Measurements from ENCODE around the gene GLOD5. TPM values are rescaled to one million over a fixed set of nuclear protein-coding genes. Genes with fewer than 3 reads are reported as not detected.

Gene GLOD5
- total RNA-seq, 2 donors from 2014 or later: not detected

DNA sequence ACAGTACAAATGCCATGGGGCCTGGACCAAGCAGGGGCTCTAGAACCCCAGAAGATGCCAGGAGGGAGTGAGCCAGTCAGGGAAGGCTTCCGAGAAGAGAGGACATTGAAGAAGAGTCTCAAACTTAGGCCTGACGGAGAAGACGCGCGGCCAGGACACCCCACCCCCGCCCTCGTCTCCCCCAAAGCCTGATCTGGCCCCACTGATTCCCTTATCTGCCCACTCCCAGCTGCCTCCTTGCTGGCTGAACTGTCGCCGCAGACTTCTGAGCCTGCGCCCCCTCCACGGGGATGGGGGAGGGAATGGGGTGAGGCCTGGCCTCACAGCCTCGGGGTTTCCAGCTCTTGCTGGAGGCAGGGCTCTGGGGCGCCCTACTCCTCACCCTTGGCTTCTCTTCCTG lies 21.2 kb downstream of the GLOD5 start:
- DNase-seq: no peak
- Histone ChIP-seq H3K4me3 (ENCODE audit: low read length) (no peak overlapping the region), H3K27ac (ENCODE audit: low read depth, low read length) (no peak overlapping the region), H3K9ac (ENCODE audit: extremely low read depth, low read length, poor library complexity, severe bottlenecking) (no peak overlapping the region), H3K27me3 (ENCODE audit: control insufficient read depth, insufficient read depth, low read length, poor library complexity, severe bottlenecking) (no peaks in the 10 kb centered on the region), H3K36me3 (ENCODE audit: control insufficient read depth, insufficient read depth, low read length) (no peaks in the 10 kb centered on the region), H3K9me3 (ENCODE audit: control insufficient read depth, low read length) (no peaks in the 10 kb centered on the region), H3K4me1 (ENCODE audit: control insufficient read depth, insufficient read depth, low read length) (no peaks in the 10 kb centered on the region)
- peaks cover 6% of the 10 kb centered on the region for H3K27me3 Mint-ChIP-seq (ENCODE audit: insufficient read depth)
- H3K9me3 Mint-ChIP-seq: peaks cover 62% of the 10 kb centered on the region
- H3K4me3 Mint-ChIP-seq: no peak overlapping the region
- H3K36me3 Mint-ChIP-seq (ENCODE audit: low read depth): no peaks in the 10 kb centered on the region
- H3K27ac Mint-ChIP-seq: no peak overlapping the region
- H3K4me1 Mint-ChIP-seq: peaks cover 4% of the 10 kb centered on the region
- 90 to 92% methylated on average over 2 to 13 of the region's 13 CpGs for WGBS, 2 experiments (ENCODE audit: insufficient coverage in 1 of 2, insufficient read length in 1 of 2)
- TF ChIP-seq, protein P1, sequence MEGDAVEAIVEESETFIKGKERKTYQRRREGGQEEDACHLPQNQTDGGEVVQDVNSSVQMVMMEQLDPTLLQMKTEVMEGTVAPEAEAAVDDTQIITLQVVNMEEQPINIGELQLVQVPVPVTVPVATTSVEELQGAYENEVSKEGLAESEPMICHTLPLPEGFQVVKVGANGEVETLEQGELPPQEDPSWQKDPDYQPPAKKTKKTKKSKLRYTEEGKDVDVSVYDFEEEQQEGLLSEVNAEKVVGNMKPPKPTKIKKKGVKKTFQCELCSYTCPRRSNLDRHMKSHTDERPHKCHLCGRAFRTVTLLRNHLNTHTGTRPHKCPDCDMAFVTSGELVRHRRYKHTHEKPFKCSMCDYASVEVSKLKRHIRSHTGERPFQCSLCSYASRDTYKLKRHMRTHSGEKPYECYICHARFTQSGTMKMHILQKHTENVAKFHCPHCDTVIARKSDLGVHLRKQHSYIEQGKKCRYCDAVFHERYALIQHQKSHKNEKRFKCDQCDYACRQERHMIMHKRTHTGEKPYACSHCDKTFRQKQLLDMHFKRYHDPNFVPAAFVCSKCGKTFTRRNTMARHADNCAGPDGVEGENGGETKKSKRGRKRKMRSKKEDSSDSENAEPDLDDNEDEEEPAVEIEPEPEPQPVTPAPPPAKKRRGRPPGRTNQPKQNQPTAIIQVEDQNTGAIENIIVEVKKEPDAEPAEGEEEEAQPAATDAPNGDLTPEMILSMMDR (conservative IDR thresholded peaks at IDR 0.05): no peak

DNA sequence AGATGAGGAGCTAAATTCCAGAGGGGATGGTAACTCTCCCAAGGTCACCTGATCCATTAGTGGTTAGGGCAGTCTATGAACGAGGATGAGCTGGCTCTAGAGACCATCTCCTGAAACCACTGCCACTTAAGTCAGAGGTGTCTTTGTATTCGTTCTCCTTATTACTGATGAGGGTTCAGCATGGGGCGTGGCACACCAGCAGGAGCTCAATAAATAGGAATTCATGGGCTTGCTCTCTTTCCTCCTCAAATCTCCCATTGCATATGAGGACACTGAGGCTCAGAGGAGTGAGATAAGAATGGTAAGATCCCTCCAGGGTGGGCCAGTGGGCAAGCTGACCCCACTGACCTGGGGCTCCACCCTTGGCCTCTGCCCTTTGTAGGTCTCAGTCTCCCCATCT lies 23.2 kb downstream of the GLOD5 start:
- Mint-ChIP-seq H3K27ac (no peak overlapping the region), H3K36me3 (ENCODE audit: low read depth) (no peaks in the 10 kb centered on the region), H3K4me1 (peaks cover 4% of the 10 kb centered on the region), H3K4me3 (no peak overlapping the region), H3K9me3 (peaks cover 64% of the 10 kb centered on the region), H3K27me3 (ENCODE audit: insufficient read depth) (peaks cover 6% of the 10 kb centered on the region)
- Histone ChIP-seq H3K36me3 (ENCODE audit: control insufficient read depth, insufficient read depth, low read length) (no peaks in the 10 kb centered on the region), H3K27ac (ENCODE audit: low read depth, low read length) (no peak overlapping the region), H3K4me3 (ENCODE audit: low read length) (no peak overlapping the region), H3K9ac (ENCODE audit: extremely low read depth, low read length, poor library complexity, severe bottlenecking) (no peak overlapping the region), H3K4me1 (ENCODE audit: control insufficient read depth, insufficient read depth, low read length) (no peaks in the 10 kb centered on the region), H3K27me3 (ENCODE audit: control insufficient read depth, insufficient read depth, low read length, poor library complexity, severe bottlenecking) (no peaks in the 10 kb centered on the region), H3K9me3 (ENCODE audit: control insufficient read depth, low read length) (no peaks in the 10 kb centered on the region)
- DNase-seq: no peak
- 69 to 77% methylated on average over 2 to 3 of the region's 3 CpGs for WGBS, 2 experiments (ENCODE audit: insufficient coverage in 1 of 2, insufficient read length in 1 of 2)
- TF ChIP-seq, protein P1 (conservative IDR thresholded peaks at IDR 0.05): no peak

DNA sequence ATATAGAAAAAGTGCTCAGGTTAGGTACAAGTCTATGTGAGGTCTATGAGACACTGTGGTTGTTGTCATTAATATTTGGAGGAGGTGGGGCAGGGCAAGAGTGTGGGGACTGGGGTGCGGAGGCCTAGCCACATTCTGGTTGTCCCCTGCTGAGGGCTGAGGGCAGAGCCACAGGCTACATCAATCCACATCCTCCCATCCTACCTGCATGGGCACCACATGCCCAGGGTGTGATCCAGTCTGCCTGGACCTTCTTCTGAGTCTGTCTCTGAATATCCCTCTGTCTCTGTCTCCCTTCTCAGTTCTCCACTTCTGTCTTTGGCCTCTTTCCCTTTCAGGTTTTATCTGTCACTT lies 23.6 kb downstream of the GLOD5 start:
- Histone ChIP-seq H3K36me3 (ENCODE audit: control insufficient read depth, insufficient read depth, low read length) (no peaks in the 10 kb centered on the region), H3K9me3 (ENCODE audit: control insufficient read depth, low read length) (no peaks in the 10 kb centered on the region), H3K9ac (ENCODE audit: extremely low read depth, low read length, poor library complexity, severe bottlenecking) (no peak overlapping the region), H3K4me3 (ENCODE audit: low read length) (no peak overlapping the region), H3K27me3 (ENCODE audit: control insufficient read depth, insufficient read depth, low read length, poor library complexity, severe bottlenecking) (no peaks in the 10 kb centered on the region), H3K27ac (ENCODE audit: low read depth, low read length) (no peak overlapping the region), H3K4me1 (ENCODE audit: control insufficient read depth, insufficient read depth, low read length) (no peaks in the 10 kb centered on the region)
- Mint-ChIP-seq H3K4me1 (peaks cover 4% of the 10 kb centered on the region), H3K27me3 (ENCODE audit: insufficient read depth) (peaks cover 7% of the 10 kb centered on the region), H3K4me3 (no peak overlapping the region), H3K9me3 (peaks cover 64% of the 10 kb centered on the region), H3K27ac (no peak overlapping the region), H3K36me3 (ENCODE audit: low read depth) (no peaks in the 10 kb centered on the region)
- no peak for DNase-seq
- no CpG with 5 or more reads among the region's 1 CpG for WGBS, 2 experiments (ENCODE audit: insufficient coverage in 1 of 2, insufficient read length in 1 of 2)
- TF ChIP-seq, protein P1 (conservative IDR thresholded peaks at IDR 0.05): no peak
